ACC112 (cell line): Measurements from ENCODE around the gene KLHL24.

ENCODE experiments used
- H2AFZ ChIP-seq: fragments of 200-600 bp; sonication (generic); one replicate; pipeline ENCODE4 v1.6.0; 2017; ENCODE audit warnings: antibody characterized with exemption, low read length; ENCODE audit not compliant: unreplicated experiment
- H3K27ac ChIP-seq: fragments of 200-600 bp; sonication (generic); 2 replicates; pipeline ENCODE4 v1.5.1; 2014; ENCODE audit warnings: low read depth, mild to moderate bottlenecking, antibody characterized with exemption, low read length, moderate library complexity
- H3K27me3 ChIP-seq: fragments of 200-600 bp; sonication (generic); 2 replicates; pipeline ENCODE4 v1.6.1; 2014; ENCODE audit warnings: mild to moderate bottlenecking, antibody characterized with exemption, low read length, moderate library complexity, mixed read lengths; ENCODE audit not compliant: insufficient read depth
- H3K36me3 ChIP-seq: fragments of 200-600 bp; sonication (generic); 2 replicates; pipeline ENCODE4 v1.6.1; 2016; ENCODE audit warnings: mild to moderate bottlenecking, antibody characterized with exemption, low read length, moderate library complexity, mixed read lengths; ENCODE audit not compliant: insufficient read depth
- H3K4me1 ChIP-seq: fragments of 200-600 bp; sonication (generic); one replicate; pipeline ENCODE4 v1.6.1; 2016; ENCODE audit warnings: low read length, mixed read lengths; ENCODE audit not compliant: insufficient read depth, unreplicated experiment, control insufficient read depth
- H3K4me3 ChIP-seq: fragments of 200-600 bp; sonication (generic); 2 replicates; pipeline ENCODE4 v1.5.1; 2014; ENCODE audit warnings: mild to moderate bottlenecking, low read depth, low read length
- H3K79me2 ChIP-seq: fragments of 200-600 bp; sonication (generic); one replicate; pipeline ENCODE4 v1.6.0; 2016; ENCODE audit warnings: low read length; ENCODE audit not compliant: control insufficient read depth, unreplicated experiment, insufficient read depth

KLHL24 gene

GRCh38 chr3:183714622-183715021 is 79.2 kb downstream of the KLHL24 start:
- H3K27ac ChIP-seq: no peak overlapping the region
- H3K4me3 ChIP-seq: no peak overlapping the region
- H3K36me3 ChIP-seq: peaks cover 26% of the 10 kb centered on the region
- no peaks in the 10 kb centered on the region for H3K27me3 ChIP-seq
- H3K79me2 ChIP-seq: peaks cover 64% of the 10 kb centered on the region
- H3K4me1 ChIP-seq: no peaks in the 10 kb centered on the region
- no peak overlapping the region for H2AFZ ChIP-seq

DNA sequence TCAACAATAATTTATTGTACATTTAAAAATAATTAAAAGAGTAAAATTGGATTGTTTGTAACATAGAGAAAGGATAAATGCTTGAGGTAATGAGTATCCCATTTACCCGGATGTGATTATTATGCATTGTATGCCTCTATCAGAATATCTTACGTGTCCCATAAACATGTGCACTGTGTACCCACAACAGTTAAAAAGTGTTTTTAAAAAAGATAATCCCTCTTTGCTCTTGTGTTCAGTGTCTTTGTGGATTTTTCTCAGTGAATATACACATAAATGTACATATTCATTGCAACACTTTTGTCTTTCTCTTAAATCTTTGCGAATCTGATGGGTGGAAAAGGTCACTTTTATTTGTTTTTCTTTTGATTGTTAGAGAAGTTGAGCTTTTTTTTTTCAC is 82.6 kb downstream of the KLHL24 start:
- Histone ChIP-seq H3K4me1 (no peaks in the 10 kb centered on the region), H3K4me3 (no peak overlapping the region), H2AFZ (no peak overlapping the region), H3K27ac (no peak overlapping the region), H3K36me3 (peaks cover 46% of the 10 kb centered on the region), H3K79me2 (peaks cover 44% of the 10 kb centered on the region), H3K27me3 (no peaks in the 10 kb centered on the region)

DNA sequence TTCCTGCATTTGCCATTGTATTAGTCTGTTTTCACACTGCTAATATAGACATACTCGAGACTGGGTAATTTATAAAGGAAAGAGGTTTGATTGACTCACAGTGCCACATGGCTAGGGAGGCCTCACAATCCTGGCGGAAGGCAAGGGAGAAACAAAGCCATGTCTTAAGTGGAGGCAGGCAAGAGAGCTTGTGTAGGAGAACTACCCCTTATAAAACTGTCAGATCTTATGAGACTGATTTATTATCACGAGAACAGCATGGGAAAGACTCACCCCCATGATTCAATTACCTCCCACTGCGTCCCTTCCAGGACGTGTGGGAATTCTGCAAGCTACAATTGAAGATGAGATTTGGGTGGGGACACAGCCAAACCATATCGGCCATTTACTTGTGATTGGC is 90.0 kb downstream of the KLHL24 start:
- Histone ChIP-seq H3K27ac (no peak overlapping the region), H2AFZ (no peak overlapping the region), H3K4me1 (no peaks in the 10 kb centered on the region), H3K36me3 (peaks cover 67% of the 10 kb centered on the region), H3K79me2 (peaks cover 20% of the 10 kb centered on the region), H3K27me3 (no peaks in the 10 kb centered on the region), H3K4me3 (no peak overlapping the region)

- Histone ChIP-seq H3K79me2 (peaks cover 15% of the 10 kb centered on the region), H3K36me3 (peaks cover 62% of the 10 kb centered on the region), H3K4me1 (no peaks in the 10 kb centered on the region), H3K27ac (no peak overlapping the region), H2AFZ (no peak overlapping the region), H3K4me3 (no peak overlapping the region), H3K27me3 (no peaks in the 10 kb centered on the region)
Observed at GRCh38 chr3:183728204-183728603, 92.8 kb downstream of the KLHL24 start.

DNA sequence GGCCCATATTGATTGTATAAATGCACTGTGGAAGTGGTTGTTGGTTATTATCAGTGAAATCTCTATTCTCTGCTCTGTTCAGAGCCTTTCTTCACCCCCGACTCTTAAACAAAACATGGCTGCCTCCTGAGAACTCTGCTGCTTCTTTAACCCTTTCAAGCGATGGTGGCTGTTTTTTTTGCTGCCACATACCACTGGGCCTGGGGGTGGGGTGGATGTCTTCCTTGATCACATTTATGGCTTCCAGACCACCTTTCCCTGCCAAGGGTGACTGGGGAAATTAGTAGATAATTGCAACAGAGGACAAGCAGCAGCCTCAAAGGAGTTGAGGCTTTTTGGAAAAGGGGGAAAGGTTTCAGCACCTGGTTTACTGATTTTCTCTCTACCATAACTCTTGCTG is 94.9 kb downstream of the KLHL24 start:
- peaks cover 20% of the 10 kb centered on the region for H3K79me2 ChIP-seq
- H2AFZ ChIP-seq: no peak overlapping the region
- no peak overlapping the region for H3K4me3 ChIP-seq
- H3K27ac ChIP-seq: no peak overlapping the region
- no peaks in the 10 kb centered on the region for H3K27me3 ChIP-seq
- H3K36me3 ChIP-seq: peaks cover 65% of the 10 kb centered on the region
- H3K4me1 ChIP-seq: no peaks in the 10 kb centered on the region

DNA sequence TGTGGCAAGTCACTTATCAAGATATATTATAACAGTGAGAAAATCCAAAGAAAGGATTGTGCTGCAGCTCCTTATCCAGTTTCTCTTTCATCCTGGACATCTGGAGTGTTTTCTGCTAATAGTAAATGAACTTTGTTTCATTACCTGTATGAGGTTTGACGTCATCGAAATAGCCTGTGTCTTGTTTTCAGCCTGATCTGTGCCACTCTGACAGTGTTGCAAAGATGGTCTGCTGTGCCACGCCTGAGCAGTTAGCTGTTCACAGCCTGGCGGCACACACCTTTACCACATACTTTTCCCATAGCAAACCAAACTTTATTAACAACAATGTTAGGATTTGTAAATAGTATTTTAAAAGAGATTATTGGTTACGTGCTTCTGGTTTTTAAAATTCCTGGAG is 96.2 kb downstream of the KLHL24 start:
- Histone ChIP-seq H3K27ac (no peak overlapping the region), H3K4me1 (no peaks in the 10 kb centered on the region), H3K4me3 (no peak overlapping the region), H3K36me3 (peaks cover 64% of the 10 kb centered on the region), H3K27me3 (no peaks in the 10 kb centered on the region), H3K79me2 (peaks cover 16% of the 10 kb centered on the region), H2AFZ (no peak overlapping the region)

DNA sequence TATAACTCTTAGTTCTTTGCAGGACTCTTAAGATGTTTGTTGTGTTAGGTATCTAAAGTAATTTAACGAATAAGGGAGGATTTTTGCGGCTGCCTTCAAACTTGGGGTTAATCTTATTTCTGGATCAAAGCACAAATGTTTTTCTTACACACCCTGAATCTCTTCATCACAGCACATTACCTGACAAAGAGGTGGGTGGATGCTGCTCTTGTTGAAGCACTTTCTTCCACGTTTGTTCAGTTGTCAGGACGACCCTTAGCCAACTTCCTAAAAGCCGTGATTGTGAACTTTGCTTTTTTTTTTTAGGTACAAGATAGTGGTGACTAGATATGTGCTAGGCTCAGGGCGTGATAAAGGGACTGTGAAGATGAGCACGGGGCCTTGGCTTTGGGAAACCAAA is 98.1 kb downstream of the KLHL24 start:
- Histone ChIP-seq H3K79me2 (peaks cover 11% of the 10 kb centered on the region), H2AFZ (no peak overlapping the region), H3K36me3 (peaks cover 60% of the 10 kb centered on the region), H3K4me3 (no peak overlapping the region), H3K27me3 (no peaks in the 10 kb centered on the region), H3K27ac (no peak overlapping the region), H3K4me1 (no peaks in the 10 kb centered on the region)
